ENCODE results near the gene AKIP1.

AKIP1 gene

GRCh38 chr11:8937659-8938058 lies 26.7 kb downstream of the AKIP1 start:
- Histone ChIP-seq H3K9ac (ENCODE audit: low read length) (no peak overlapping the region), H3F3A (ENCODE audit: insufficient read depth, low read length) (no peaks in the 10 kb centered on the region), H3K9me2 (replicated peaks; ENCODE audit: insufficient read depth, low read length) (no peaks in the 10 kb centered on the region), H2AFZ (ENCODE audit: low read length) (no peak overlapping the region), H3K27ac (ENCODE audit: low read length) (no peak overlapping the region), H3K4me2 (ENCODE audit: low read depth, low read length) (no peak overlapping the region), H3K27me3 (replicated peaks; ENCODE audit: insufficient read depth, low read length) (no peaks in the 10 kb centered on the region; the same call in 1 of the 2 replicates), H3K9me3 (replicated peaks; ENCODE audit: insufficient read depth, low read length) (no peaks in the 10 kb centered on the region), H3K4me1 (ENCODE audit: low read length) (no peaks in the 10 kb centered on the region), H3K79me2 (ENCODE audit: low read length) (no peaks in the 10 kb centered on the region), H4K20me1 (ENCODE audit: insufficient read depth, low read length) (no peaks in the 10 kb centered on the region), H3K4me3 (ENCODE audit: low read length) (no peak overlapping the region), H3K36me3 (replicated peaks; ENCODE audit: insufficient read depth, low read length) (no peaks in the 10 kb centered on the region)
- TF ChIP-seq EZH2 (optimal IDR thresholded peaks at IDR 0.05; ENCODE audit: low read depth, low read length) (no peak), CTCF (IDR thresholded peaks at IDR 0.05; ENCODE audit: low read length) (no peak), EZH2phosphoT487 (IDR thresholded peaks at IDR 0.05; ENCODE audit: low read length) (no peak)
- no peak for DNase-seq

GRCh38 chr11:8941341-8942103 lies 30.5 kb downstream of the AKIP1 start:
- Histone ChIP-seq H3K79me2 (ENCODE audit: low read length) (no peaks in the 10 kb centered on the region), H3K27me3 (replicated peaks; ENCODE audit: insufficient read depth, low read length) (no peaks in the 10 kb centered on the region; the same call in 1 of the 2 replicates), H4K20me1 (ENCODE audit: insufficient read depth, low read length) (no peaks in the 10 kb centered on the region), H3K9me3 (replicated peaks; ENCODE audit: insufficient read depth, low read length) (no peaks in the 10 kb centered on the region), H3K36me3 (replicated peaks; ENCODE audit: insufficient read depth, low read length) (no peaks in the 10 kb centered on the region), H3K4me1 (ENCODE audit: low read length) (no peaks in the 10 kb centered on the region), H3K9me2 (replicated peaks; ENCODE audit: insufficient read depth, low read length) (no peaks in the 10 kb centered on the region), H3K4me3 (ENCODE audit: low read length) (no peak overlapping the region), H3F3A (ENCODE audit: insufficient read depth, low read length) (no peaks in the 10 kb centered on the region), H3K9ac (ENCODE audit: low read length) (no peak overlapping the region), H3K4me2 (ENCODE audit: low read depth, low read length) (no peak overlapping the region), H3K27ac (ENCODE audit: low read length) (no peak overlapping the region), H2AFZ (ENCODE audit: low read length) (no peak overlapping the region)
- no peak for DNase-seq
- TF ChIP-seq EZH2 (optimal IDR thresholded peaks at IDR 0.05; ENCODE audit: low read depth, low read length) (no peak), EZH2phosphoT487 (IDR thresholded peaks at IDR 0.05; ENCODE audit: low read length) (no peak), CTCF (IDR thresholded peaks at IDR 0.05; ENCODE audit: low read length) (no peak)

GRCh38 chr11:8942518-8943066 lies 31.6 kb downstream of the AKIP1 start, which contains the start of gene ASCL3:
Gene ASCL3 (minus strand): TSS chr11:8943016. CDS start chr11:8938161, 4,855 bp downstream.
- no peak for DNase-seq
- no peaks in the 10 kb centered on the region for H4K20me1 ChIP-seq (ENCODE audit: insufficient read depth, low read length)
- no peaks in the 10 kb centered on the region; the same call in 1 of the 2 replicates for H3K27me3 ChIP-seq (replicated peaks; ENCODE audit: insufficient read depth, low read length)
- no peaks in the 10 kb centered on the region for H3K9me2 ChIP-seq (replicated peaks; ENCODE audit: insufficient read depth, low read length)
- H3K4me2 ChIP-seq (ENCODE audit: low read depth, low read length) = no peak within 1 kb of the TSS
- no peak within 1 kb of the TSS for H3K4me3 ChIP-seq (ENCODE audit: low read length)
- no peak within 1 kb of the TSS for H2AFZ ChIP-seq (ENCODE audit: low read length)
- no peaks in the 10 kb centered on the region for H3K4me1 ChIP-seq (ENCODE audit: low read length)
- H3K27ac ChIP-seq (ENCODE audit: low read length) = no peak within 1 kb of the TSS
- TF ChIP-seq EZH2phosphoT487 (IDR thresholded peaks at IDR 0.05; ENCODE audit: low read length) (no peak), CTCF (IDR thresholded peaks at IDR 0.05; ENCODE audit: low read length) (no peak), EZH2 (optimal IDR thresholded peaks at IDR 0.05; ENCODE audit: low read depth, low read length) (no peak)
- H3K79me2 ChIP-seq (ENCODE audit: low read length) = no peaks in the 10 kb centered on the region
- no peaks in the 10 kb centered on the region for H3F3A ChIP-seq (ENCODE audit: insufficient read depth, low read length)
- no peaks in the 10 kb centered on the region for H3K36me3 ChIP-seq (replicated peaks; ENCODE audit: insufficient read depth, low read length)
- H3K9me3 ChIP-seq (replicated peaks; ENCODE audit: insufficient read depth, low read length) = no peaks in the 10 kb centered on the region
- H3K9ac ChIP-seq (ENCODE audit: low read length) = no peak within 1 kb of the TSS

Measured in MM.1S (cell line).